ENCODE measurements around the gene AQP2. TPM values are rescaled to one million over a fixed set of nuclear protein-coding genes. Genes with fewer than 3 reads are reported as not detected.

Gene AQP2
- total RNA-seq, 4 donors from 2014 or later, result not detected

DNA sequence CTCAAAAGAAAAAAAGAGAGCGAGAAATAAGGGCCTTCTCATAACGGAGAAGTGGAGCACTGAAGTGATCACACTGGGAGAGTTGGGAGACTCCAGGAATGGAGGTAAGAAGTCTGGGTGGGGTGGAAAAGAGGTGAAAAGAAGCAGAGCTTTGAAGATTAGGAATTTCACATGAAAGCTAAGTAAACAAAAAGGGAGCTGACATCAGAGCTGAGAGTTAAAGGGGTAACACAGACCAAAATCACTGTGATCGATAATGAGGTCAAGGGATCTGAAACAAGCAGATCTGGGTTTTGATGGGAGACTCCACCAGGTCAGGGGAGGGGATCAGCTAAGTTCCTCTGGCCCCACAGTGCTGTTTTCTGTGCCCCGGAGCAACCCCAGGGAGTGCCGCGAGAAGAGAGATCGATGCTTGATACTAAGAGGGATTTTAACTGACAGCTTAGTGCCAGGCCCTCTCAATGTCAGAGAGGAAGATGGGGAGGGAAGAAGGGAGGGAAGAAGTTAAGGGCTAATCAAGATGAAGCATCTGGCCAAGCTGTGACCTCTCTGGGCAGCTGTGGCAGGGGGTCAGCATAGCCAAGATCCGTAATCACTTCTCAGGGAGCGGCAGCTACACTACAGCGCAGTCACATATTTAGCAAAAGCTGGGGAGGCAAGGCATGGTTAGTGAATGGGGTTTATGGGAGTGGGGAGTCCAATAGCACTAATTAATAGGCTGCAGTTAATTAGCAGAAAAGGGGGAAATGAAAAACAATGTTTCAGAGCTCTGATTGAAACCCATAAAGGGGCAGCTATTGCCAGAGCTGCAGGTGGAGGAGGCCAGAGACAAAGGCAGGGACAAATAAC lies 30.2 kb downstream of the AQP2 start:
- Histone ChIP-seq H3K4me1 (peaks cover under 1 to 17% (median 3%) of the 10 kb centered on the region in 3 donors), H3K27ac (no peak overlapping the region), H3K27me3 (no peaks in the 10 kb centered on the region), H3K9me3 (no peaks in the 10 kb centered on the region), H3K36me3 (peaks cover 0 to 2% (median 0%) of the 10 kb centered on the region in 3 donors), H3K4me3 (no peak overlapping the region)
- 89 to 92% methylated on average over 10 of the region's 10 CpGs for WGBS, 2 donors
- intact Hi-C loops (cut with DNase I), result no loop called here
- no peak for TF ChIP-seq CTCF (IDR thresholded peaks at IDR 0.05)
- no peak for TF ChIP-seq POLR2A (IDR thresholded peaks at IDR 0.05)
- no peak for DNase-seq

DNA sequence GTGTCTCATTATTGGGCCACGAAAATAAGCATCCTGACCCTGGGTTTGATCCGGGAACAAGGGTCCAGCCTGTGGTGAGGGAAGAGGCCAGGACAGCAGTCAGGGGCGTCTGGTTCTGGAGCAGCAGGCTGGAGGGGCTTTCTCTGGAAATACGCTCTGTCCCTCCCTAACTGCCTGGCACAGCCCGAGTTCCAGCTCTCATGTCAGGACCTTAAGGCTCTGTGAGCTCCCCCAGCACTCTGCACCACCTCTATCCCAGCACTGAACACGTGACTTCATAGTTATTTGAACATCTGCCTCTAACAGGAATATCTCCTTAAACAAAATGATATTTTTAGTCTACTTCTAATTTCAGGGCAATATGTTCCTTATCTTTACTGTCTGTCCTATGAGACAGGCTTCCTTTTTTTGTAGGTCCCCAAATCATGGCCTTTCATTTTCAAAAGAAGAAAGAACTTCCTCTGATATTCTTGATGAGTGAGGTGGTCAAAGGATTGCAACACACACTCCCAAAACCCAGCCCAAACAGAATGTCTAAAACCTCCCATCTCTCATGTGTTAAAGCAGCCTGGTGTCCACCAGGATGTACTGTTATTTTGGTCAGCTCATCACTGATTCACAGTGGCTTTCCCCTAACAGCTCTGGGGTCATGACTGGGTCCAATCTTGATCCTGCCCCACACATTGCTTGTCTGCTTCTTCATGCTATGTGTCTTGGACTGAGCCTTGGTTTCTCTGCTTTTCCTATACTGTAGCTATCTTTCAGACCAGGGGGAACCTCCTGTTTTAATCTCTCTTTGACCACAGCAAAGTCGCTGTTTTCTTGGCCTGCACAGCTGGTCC lies 31.9 kb downstream of the AQP2 start:
- TF ChIP-seq CTCF (IDR thresholded peaks at IDR 0.05) (no peak), POLR2A (IDR thresholded peaks at IDR 0.05) (no peak)
- H3K4me3 ChIP-seq, result no peak overlapping the region
- no peak overlapping the region for H3K27ac ChIP-seq
- H3K36me3 ChIP-seq, result peaks cover 0 to 8% (median 0%) of the 10 kb centered on the region in 3 donors
- H3K9me3 ChIP-seq, result no peaks in the 10 kb centered on the region
- DNase-seq, result no peak
- WGBS, 2 donors, result 88% methylated on average over 5 to 6 of the region's 7 CpGs
- intact Hi-C loops (cut with DNase I), result no loop called here
- peaks cover 0 to 16% (median 3%) of the 10 kb centered on the region in 3 donors for H3K4me1 ChIP-seq
- no peaks in the 10 kb centered on the region for H3K27me3 ChIP-seq

GRCh38 chr12:49983892-49984291 lies 33.4 kb downstream of the AQP2 start:
- H3K4me1 ChIP-seq, result peaks cover 0 to 16% (median 3%) of the 10 kb centered on the region in 3 donors
- peak overlapping the region in 1 of 4 donors; percentile 30 for H3K27ac ChIP-seq
- DNase-seq, result no peak
- TF ChIP-seq POLR2A (IDR thresholded peaks at IDR 0.05) (no peak), CTCF (IDR thresholded peaks at IDR 0.05) (no peak)
- H3K36me3 ChIP-seq, result peaks cover 0 to 23% (median 5%) of the 10 kb centered on the region in 3 donors
- no peaks in the 10 kb centered on the region for H3K27me3 ChIP-seq
- 0 to 27% methylated on average over 2 of the region's 8 CpGs for WGBS, 2 donors
- H3K9me3 ChIP-seq, result no peaks in the 10 kb centered on the region
- intact Hi-C loops (cut with DNase I), result no loop called here
- H3K4me3 ChIP-seq, result peak overlapping the region in 1 of 4 donors; percentile 40

GRCh38 chr12:49984476-49985359 lies 34.2 kb downstream of the AQP2 start:
- intact Hi-C loops (cut with DNase I), result no loop called here
- WGBS, 2 donors, result 83 to 84% methylated on average over 6 to 9 of the region's 9 CpGs
- peaks cover 0 to 16% (median 3%) of the 10 kb centered on the region in 3 donors for H3K4me1 ChIP-seq
- no peaks in the 10 kb centered on the region for H3K27me3 ChIP-seq
- H3K4me3 ChIP-seq, result no peak overlapping the region
- no peak for DNase-seq
- no peaks in the 10 kb centered on the region for H3K9me3 ChIP-seq
- H3K36me3 ChIP-seq, result peaks cover 0 to 31% (median 5%) of the 10 kb centered on the region in 3 donors
- TF ChIP-seq POLR2A (IDR thresholded peaks at IDR 0.05) (no peak), CTCF (IDR thresholded peaks at IDR 0.05) (no peak)
- no peak overlapping the region for H3K27ac ChIP-seq
